ENCODE data around the gene OSTF1.

The OSTF1 gene

GRCh38 chr9:75087824-75088645, at the start of gene OSTF1, which contains the start of gene NMRK1:
Gene OSTF1, plus strand, starts transcription at chr9:75088514. Its CDS starts 179 bp downstream, at chr9:75088693.
Gene NMRK1, minus strand, starts transcription at chr9:75088155. Its CDS starts 5,040 bp downstream, at chr9:75083115.
- DNase-seq: peak; percentile 94

GRCh38 chr9:75039009-75039408, 49.3 kb upstream of the OSTF1 start:
- no peak for DNase-seq

DNA sequence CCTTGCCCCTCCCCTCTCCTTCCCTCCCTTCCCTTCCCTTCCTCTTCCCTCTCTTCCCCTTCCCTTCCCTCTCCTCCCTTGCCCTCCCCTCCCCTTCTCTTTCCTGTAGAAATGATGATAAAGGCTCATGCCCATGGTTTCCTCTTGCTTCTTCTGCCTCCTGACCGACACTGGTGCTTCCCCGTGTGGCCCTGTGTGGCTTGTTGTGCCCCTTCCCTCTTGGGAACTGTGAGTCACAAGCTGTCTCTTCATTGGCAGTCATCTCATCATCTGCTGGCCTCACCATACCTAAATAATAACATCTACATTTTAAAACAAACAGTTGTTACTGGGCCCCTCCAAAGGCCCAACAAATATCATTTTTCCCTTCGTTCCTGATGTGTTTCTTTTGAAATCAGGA, 48.5 kb upstream of the OSTF1 start:
- no peak for DNase-seq

DNA sequence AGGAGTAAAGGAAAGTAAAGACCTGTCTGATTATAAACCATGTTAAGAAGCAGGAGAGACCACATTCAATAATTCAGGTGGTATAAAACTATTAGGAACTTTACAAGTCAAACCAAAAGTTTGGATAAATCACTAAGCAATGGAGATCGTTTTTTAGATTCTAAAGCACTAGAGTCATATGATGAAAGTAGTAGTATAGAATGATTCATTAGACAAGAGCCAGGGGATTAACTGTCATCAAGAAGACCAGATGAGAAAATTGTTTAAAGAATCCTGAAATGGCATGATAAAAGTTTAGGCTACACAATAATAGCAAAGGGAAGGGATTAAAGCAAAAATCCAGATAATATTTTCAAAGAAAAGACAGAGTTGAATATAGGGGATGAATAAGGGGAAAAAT, 47.3 kb upstream of the OSTF1 start:
- DNase-seq: no peak

GRCh38 chr9:75046725-75047345, 41.5 kb upstream of the OSTF1 start:
- DNase-seq: no peak

GRCh38 chr9:75047506-75047905, 40.8 kb upstream of the OSTF1 start:
- no peak for DNase-seq

- DNase-seq: no peak
These were observed 37.0 kb upstream of the OSTF1 start for GRCh38 chr9:75051285-75051684.

DNA sequence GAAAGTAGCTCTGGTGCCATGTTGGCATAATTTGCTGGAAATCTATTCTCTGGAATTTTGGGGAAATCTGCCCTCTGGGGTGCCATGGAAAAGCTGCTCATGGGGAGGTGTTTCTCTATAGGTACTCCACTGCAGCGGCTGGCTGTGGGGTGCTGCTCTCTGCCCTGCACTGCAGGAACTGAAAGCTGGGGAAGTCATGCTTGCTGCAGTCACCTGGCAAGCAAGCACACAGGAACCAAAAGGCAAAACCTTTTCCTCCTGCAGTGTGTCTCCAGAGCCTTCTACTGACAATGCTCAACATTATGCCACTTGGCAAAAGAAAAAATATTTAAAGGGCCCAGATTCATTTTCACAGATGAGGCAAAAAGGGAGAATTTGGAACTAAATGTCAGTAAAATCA, 34.4 kb upstream of the OSTF1 start:
- no peak for DNase-seq

- DNase-seq: no peak
These were observed 33.8 kb upstream of the OSTF1 start for GRCh38 chr9:75054368-75055001.

DNA sequence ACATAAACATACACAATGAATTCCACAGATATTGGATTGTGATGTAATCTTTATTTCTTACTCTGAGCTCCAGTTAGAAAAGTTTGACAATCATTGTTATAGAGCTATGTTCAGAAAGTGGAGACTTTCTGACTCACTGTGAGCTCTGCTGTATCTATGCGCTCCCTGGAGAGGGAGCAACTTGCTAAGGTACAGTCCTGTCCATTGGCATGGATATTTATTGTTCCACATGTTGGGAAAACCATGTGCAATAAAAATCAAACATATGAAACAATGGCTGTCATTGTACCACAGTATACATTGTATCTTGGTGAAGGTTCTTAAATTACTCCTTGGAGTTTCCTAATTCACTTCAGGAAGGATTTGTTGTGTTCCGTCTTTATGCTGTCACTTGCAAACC, 27.1 kb upstream of the OSTF1 start:
- DNase-seq: no peak

- no peak for DNase-seq
These were observed 24.6 kb upstream of the OSTF1 start for GRCh38 chr9:75063556-75064305.

GRCh38 chr9:75064307-75065025, 23.8 kb upstream of the OSTF1 start:
- no peak for DNase-seq

DNA sequence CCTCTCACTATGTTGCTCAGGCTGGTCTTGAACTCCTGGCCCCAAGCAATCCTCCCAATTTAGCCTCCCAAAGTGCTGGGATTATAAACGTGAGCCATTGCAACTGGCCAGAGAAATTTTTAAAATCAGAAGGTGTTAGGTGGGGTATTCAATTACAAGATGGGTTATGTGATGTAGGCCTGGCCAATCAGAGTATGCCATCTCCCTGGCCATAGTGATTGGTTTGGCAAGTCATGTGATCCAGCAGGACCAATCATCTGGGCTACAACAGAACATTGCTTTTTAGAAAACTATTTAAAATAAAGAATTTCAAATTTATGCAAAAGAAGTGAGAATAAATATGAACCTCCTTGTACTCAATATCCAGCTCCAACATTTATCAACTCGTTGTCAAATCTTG, 22.8 kb upstream of the OSTF1 start:
- DNase-seq: no peak

GRCh38 chr9:75067894-75068293, 20.4 kb upstream of the OSTF1 start:
- DNase-seq: no peak

GRCh38 chr9:75069171-75069570, 19.1 kb upstream of the OSTF1 start:
- DNase-seq: no peak

DNA sequence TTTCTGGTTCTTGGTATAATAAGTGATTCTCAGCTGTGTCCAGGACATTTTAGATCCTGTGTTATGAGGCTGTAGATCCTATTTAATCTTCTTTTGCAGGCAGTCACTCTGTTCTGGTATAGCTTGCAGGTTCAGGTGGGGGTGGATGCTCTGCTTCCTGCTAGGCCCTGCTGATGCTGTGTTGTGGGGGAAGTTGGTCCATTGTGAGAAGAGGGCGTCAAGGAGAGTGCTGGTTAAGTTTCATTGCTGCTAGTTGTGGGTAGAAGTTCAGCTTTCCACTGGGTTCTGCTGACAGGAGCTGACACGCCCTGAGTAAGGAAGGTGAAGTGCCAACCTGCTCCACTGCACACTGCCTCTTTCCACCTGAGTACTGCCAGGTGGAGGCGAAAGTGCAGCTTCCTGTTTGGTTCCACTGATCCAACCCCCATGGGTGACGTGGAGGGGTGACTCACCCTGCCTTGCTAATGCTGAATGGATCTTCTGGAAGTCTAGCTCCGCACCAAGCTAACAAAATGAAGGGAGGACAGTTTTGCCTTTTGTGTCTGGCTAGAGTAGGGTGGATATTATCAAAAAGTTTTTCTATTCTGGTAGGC, 16.7 kb upstream of the OSTF1 start:
- peak; percentile 31 for DNase-seq

DNA sequence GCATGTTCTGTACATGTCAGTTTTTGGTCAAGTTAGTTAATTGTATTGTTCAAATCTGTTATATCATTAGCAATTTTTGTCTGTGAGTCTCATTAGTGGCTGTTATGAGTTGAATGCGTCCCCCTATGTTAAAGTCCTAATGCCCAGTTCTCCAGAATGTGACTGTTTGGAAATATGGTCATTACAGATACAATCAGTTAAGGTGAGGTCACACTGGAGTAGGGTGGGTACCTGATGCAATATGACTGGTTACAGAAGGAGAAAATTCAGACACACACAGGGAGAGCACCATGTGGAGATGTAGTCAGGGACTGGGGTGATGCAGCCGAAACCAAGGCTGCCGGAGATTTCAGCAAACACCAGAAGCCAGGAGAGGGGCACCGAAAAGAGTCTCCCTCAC, 15.4 kb upstream of the OSTF1 start:
- DNase-seq: no peak

DNA sequence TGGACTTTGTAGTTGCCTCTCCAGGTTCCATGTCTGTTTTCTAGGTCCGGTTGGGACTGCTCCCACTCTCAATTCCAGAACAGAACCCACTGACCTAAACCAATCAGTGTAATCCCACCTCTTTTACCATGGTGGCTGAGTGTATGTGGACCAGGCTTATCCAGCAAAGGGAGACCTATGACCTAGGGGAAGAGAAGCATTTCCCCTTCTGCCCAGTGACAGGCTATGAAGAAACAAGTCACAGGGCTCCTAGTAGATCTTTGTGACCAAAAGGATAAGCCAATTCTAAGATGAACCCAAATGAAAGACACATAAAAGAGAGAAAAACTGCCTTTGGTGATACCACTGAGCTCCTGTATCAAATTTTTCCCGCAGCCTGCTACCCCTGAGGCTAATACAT, 6.7 kb upstream of the OSTF1 start:
- no peak for DNase-seq

DNA sequence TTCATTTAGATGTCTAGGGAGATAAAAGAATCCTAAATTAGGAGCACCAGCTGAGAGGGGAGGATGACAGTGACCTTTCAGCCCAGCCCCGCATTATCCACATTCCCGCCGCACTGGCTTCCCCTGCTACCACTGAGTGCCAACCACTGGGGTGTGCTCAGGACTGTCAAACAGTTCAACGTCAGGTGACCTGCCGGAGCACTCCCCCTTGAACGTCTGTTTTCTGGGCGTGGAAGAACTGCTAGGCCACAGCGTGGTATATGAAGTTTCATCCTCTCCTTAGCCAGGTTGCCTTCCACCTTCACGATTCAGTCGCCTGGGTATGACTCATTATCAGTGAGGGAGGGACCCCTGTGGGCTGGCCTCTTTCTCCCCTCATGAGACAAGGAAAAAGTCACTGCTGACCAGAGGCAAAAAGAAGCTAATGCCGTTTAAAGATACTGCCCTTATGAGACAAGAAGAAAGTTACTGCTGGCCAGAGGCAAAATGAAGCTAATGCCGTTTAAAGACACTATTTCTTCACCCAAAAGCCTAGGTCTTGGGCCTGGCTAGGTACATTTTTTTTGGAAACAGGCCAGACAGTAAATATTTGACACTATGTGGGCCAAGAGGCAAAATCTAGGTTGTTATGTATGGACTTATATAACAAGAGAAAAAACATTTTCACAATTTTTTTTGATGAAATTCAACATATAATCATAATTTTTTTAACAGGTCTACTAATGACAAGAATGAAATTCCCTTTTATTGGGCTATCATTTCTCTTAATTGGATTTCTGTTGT, 4.9 kb upstream of the OSTF1 start:
- DNase-seq: peak; percentile 36

- DNase-seq: no peak
These were observed 4.1 kb upstream of the OSTF1 start for GRCh38 chr9:75084081-75084672.

DNA sequence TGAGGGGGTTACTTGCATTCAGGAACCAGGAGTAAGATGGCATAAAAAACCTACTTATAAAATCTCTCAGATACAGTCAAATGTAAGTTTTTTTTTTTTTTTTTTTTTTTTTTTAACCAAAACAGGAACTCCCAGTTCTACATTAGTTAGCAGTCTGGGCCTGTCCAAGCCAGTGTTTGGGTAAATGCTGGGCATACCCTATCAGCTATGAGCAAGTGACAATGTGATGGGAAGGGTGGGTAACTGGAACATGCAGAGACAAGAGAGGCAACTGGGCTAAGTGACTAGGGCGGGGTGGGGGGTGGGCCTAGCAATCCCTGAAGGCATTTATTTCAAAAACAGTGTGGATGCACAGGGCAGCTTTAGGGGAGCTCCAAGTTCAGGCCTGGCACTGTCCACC, 2.7 kb upstream of the OSTF1 start:
- DNase-seq: no peak
